HCT116 (cell line): ENCODE results near the gene TRMT2A. TPM values are rescaled to one million over a fixed set of nuclear protein-coding genes. Genes with fewer than 3 reads are reported as not detected.

Source experiments
- ATAC-seq: fragments of 200-7000 bp; cut with Tn5 transposase; 2 replicates; pipeline ENCODE4 v1.9.1; 2020; ENCODE audit warnings: mild to moderate bottlenecking, moderate library complexity
- BruUV-seq: library from RNA; stranded (reverse); fragments of 400-500 nt; replicated peaks from 2 replicates; lab custom pipeline; 2021; lab: Mats Ljungman, UMichigan
- CTCF ChIA-PET: fragments of 300-600 bp; sonication (Branson Sonifier 250); formaldehyde crosslinking; loops from one replicate; lab custom pipeline; 2021; ENCODE audit warnings: antibody characterized with exemption; lab: Charles Lee
- POLR2A ChIA-PET: fragments of 300-600, 350-600 bp; sonication (Branson Sonifier 250); formaldehyde crosslinking; loops from one replicate; lab custom pipeline; 2021; ENCODE audit warnings: antibody characterized with exemption; lab: Charles Lee
- RAD21 ChIA-PET, 2 experiments: fragments of 300-600 bp; sonication (Branson Sonifier 250); formaldehyde crosslinking; loops; one replicate each; lab custom pipeline; 2023; ENCODE audit warnings: low total read pairs in 2 of 2; ENCODE audit not compliant: uncharacterized antibody in 2 of 2, unreplicated experiment in 2 of 2, low non-redundant PET in 1 of 2; lab: Charles Lee
- DNase-seq: peaks from one replicate; pipeline ENCODE4 v3.0.0-alpha.2; 2010; ENCODE audit warnings: low read depth, low spot score
- H2AFZ ChIP-seq: fragments of 200-600 bp; shearing (Covaris generic), sonication (generic); 2 replicates; pipeline ENCODE4 v1.6.1; 2017; ENCODE audit warnings: low read depth, mixed run types, mixed read lengths, antibody characterized with exemption, low read length; ENCODE audit not compliant: poor library complexity, severe bottlenecking
- H3K27ac ChIP-seq: 2 replicates; pipeline ENCODE4 v1.5.1; 2012; ENCODE audit warnings: low read depth, low read length
- H3K27me3 ChIP-seq: fragments of 200-600 bp; sonication (generic); 2 replicates; pipeline ENCODE4 v1.6.1; 2016; ENCODE audit warnings: mixed run types, low read length, mixed read lengths; ENCODE audit not compliant: insufficient read depth
- H3K36me3 ChIP-seq, 2 experiments: fragments of 200-500 bp in 1 of 2; fragments of 200-600 bp in 1 of 2; sonication (Bioruptor generic) in 1 of 2; sonication (generic) in 1 of 2; 2 replicates each; pipeline versions ENCODE4 v1.5.1 to v1.6.1; 2014 to 2016; ENCODE audit warnings: low read length in 2 of 2, inconsistent platforms in 1 of 2, mixed read lengths in 1 of 2, mixed run types in 1 of 2; ENCODE audit not compliant: insufficient read depth in 2 of 2, control insufficient read depth in 1 of 2
- H3K4me1 ChIP-seq, 2 experiments: fragments of 200-600 bp in 1 of 2; sonication (generic) in 1 of 2; 2 replicates each; pipeline versions ENCODE4 v1.5.1 to v1.6.1; 2012 to 2017; ENCODE audit warnings: low read length in 2 of 2, inconsistent platforms in 1 of 2, mild to moderate bottlenecking in 1 of 2, mixed read lengths in 1 of 2, mixed run types in 1 of 2, moderate library complexity in 1 of 2; ENCODE audit not compliant: insufficient read depth in 2 of 2, control insufficient read depth in 1 of 2
- H3K4me2 ChIP-seq: fragments of 200-600 bp; sonication (generic); 2 replicates; pipeline ENCODE4 v1.6.1; 2017; ENCODE audit warnings: mixed run types, low read length, mixed read lengths
- H3K4me3 ChIP-seq, 2 experiments: fragments of 200-600 bp in 1 of 2; sonication (generic) in 1 of 2; replicated peaks in 1 of 2; 2 replicates each; pipeline ENCODE4 v1.5.1; 2011 to 2016; ENCODE audit warnings: low read length in 2 of 2, control low read depth in 1 of 2, low read depth in 1 of 2, mild to moderate bottlenecking in 1 of 2, mixed read lengths in 1 of 2, mixed run types in 1 of 2
- H3K79me2 ChIP-seq: fragments of 200-600 bp; sonication (generic); 2 replicates; pipeline ENCODE4 v1.6.1; 2017; ENCODE audit warnings: mild to moderate bottlenecking, mixed run types, low read length, moderate library complexity, mixed read lengths; ENCODE audit not compliant: insufficient read depth
- H3K9ac ChIP-seq: fragments of 200-600 bp; sonication (generic); 2 replicates; pipeline ENCODE4 v1.6.1; 2016; ENCODE audit warnings: low read length, mixed read lengths
- H3K9me2 ChIP-seq: fragments of 200-600 bp; sonication (generic), shearing (Covaris generic); 2 replicates; pipeline ENCODE4 v1.6.1; 2017; ENCODE audit warnings: mixed run types, mild to moderate bottlenecking, moderate library complexity; ENCODE audit not compliant: insufficient read depth
- H3K9me3 ChIP-seq, 2 experiments: fragments of 200-500 bp in 1 of 2; fragments of 200-600 bp in 1 of 2; sonication (Bioruptor generic) in 1 of 2; sonication (generic) in 1 of 2; 2 replicates each; pipeline ENCODE4 v1.6.1; 2014 to 2017; ENCODE audit warnings: low read length in 2 of 2, mixed read lengths in 2 of 2, inconsistent platforms in 1 of 2, low read depth in 1 of 2, mild to moderate bottlenecking in 1 of 2, mixed run types in 1 of 2, moderate library complexity in 1 of 2; ENCODE audit not compliant: control insufficient read depth in 1 of 2, insufficient read depth in 1 of 2
- H4K20me1 ChIP-seq: fragments of 200-600 bp; sonication (generic), shearing (Covaris generic); 2 replicates; pipeline ENCODE4 v1.6.1; 2017; ENCODE audit warnings: mixed run types, mild to moderate bottlenecking, moderate library complexity; ENCODE audit not compliant: insufficient read depth
- ATF3 ChIP-seq: IDR thresholded peaks from 2 replicates; pipeline ENCODE4 v1.6.1; 2012
- CBX3 ChIP-seq: IDR thresholded peaks from 2 replicates; pipeline ENCODE4 v1.6.1; 2012; ENCODE audit warnings: low read depth
- EGR1 ChIP-seq: IDR thresholded peaks from 2 replicates; pipeline ENCODE4 v1.6.1; 2012; ENCODE audit warnings: low read depth
- ELF1 ChIP-seq: IDR thresholded peaks from 2 replicates; pipeline ENCODE4 v1.6.1; 2012; ENCODE audit warnings: low read depth, borderline replicate concordance
- EZH2 ChIP-seq: fragments of 200-600 bp; sonication (generic); IDR thresholded peaks from 2 replicates; pipeline ENCODE4 v1.6.1; 2017; ENCODE audit warnings: antibody characterized with exemption, mixed run types
- EZH2phosphoT487 ChIP-seq: fragments of 200-600 bp; IDR thresholded peaks from 2 replicates; pipeline ENCODE4 v1.6.1; 2018; ENCODE audit warnings: antibody characterized with exemption, borderline replicate concordance
- FOSL1 ChIP-seq: IDR thresholded peaks from 2 replicates; pipeline ENCODE4 v1.6.1; 2012; ENCODE audit warnings: low read depth
- POLR2AphosphoS5 ChIP-seq: IDR thresholded peaks from 2 replicates; pipeline ENCODE4 v1.6.1; 2011; ENCODE audit warnings: mild to moderate bottlenecking, low read depth, low read length, moderate library complexity
- RAD21 ChIP-seq: IDR thresholded peaks from 2 replicates; pipeline ENCODE4 v1.6.1; 2012; ENCODE audit warnings: low read depth, mild to moderate bottlenecking
- SP1 ChIP-seq: IDR thresholded peaks from 2 replicates; pipeline ENCODE4 v1.6.1; 2012; ENCODE audit warnings: low read depth
- SRF ChIP-seq: IDR thresholded peaks from 2 replicates; pipeline ENCODE4 v1.6.1; 2012; ENCODE audit warnings: low read depth
- TCF7L2 ChIP-seq: IDR thresholded peaks from 2 replicates; pipeline ENCODE4 v1.7.0; 2011; ENCODE audit warnings: borderline replicate concordance, inconsistent platforms; ENCODE audit not compliant: insufficient read depth, insufficient read length; ENCODE audit errors: extremely low read depth
- YY1 ChIP-seq: IDR thresholded peaks from 2 replicates; pipeline ENCODE4 v1.6.1; 2011; ENCODE audit warnings: low read length, low read depth, moderate library complexity, mild to moderate bottlenecking; ENCODE audit not compliant: insufficient replicate concordance; ENCODE audit errors: extremely low read depth
- ZBTB33 ChIP-seq: IDR thresholded peaks from 2 replicates; pipeline ENCODE4 v1.6.1; 2011; ENCODE audit warnings: mild to moderate bottlenecking, low read length, moderate library complexity; ENCODE audit not compliant: insufficient replicate concordance; ENCODE audit errors: extremely low read depth
- ZFX ChIP-seq: fragments of 450-650 bp; IDR thresholded peaks from 2 replicates; pipeline ENCODE4 v1.6.1; 2017
- ZNF274 ChIP-seq: fragments of 200-500 bp; sonication (Bioruptor generic); IDR thresholded peaks from 2 replicates; pipeline ENCODE4 v1.6.1; 2014; ENCODE audit warnings: mild to moderate bottlenecking, low read depth, low read length, inconsistent platforms
- intact Hi-C: fragments of 100-400 bp; cut with micrococcal nuclease; formaldehyde crosslinking; loops from 2 replicates; pipeline ENCODE4 v1.10.0; 2022
- total RNA-seq: library from RNA; stranded (reverse); gene quantifications from one replicate; pipeline ENCODE4 v1.2.1, GENCODE V29; 2021; ENCODE audit not compliant: unreplicated experiment
- TF ChIP-seq, protein P1 (sequence below): IDR thresholded peaks from 2 replicates; pipeline ENCODE4 v1.6.1; 2012
- TF ChIP-seq, protein P2 (sequence below), 3 experiments: fragments of 200-600 bp in 1 of 3; sonication (generic) in 1 of 3; IDR thresholded peaks in 2 of 3; conservative IDR thresholded peaks in 1 of 3; 2 replicates each; pipeline ENCODE4 v1.5.1; 2012 to 2017; ENCODE audit warnings: low read depth in 2 of 3, low read length in 2 of 3, antibody characterized with exemption in 1 of 3, borderline replicate concordance in 1 of 3, control low read depth in 1 of 3, mild to moderate bottlenecking in 1 of 3, mixed read lengths in 1 of 3, mixed run types in 1 of 3, moderate library complexity in 1 of 3; ENCODE audit not compliant: insufficient read depth in 1 of 3

TRMT2A gene
- total RNA-seq, 1 experiment from 2014 or later, result 67.3 TPM

- DNase-seq, result no peak
- TF ChIP-seq EGR1, result no peak
- no peak for TF ChIP-seq YY1
- no peak for TF ChIP-seq ELF1
- TF ChIP-seq, protein P1, sequence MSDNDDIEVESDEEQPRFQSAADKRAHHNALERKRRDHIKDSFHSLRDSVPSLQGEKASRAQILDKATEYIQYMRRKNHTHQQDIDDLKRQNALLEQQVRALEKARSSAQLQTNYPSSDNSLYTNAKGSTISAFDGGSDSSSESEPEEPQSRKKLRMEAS, result no peak
- TF ChIP-seq ZFX, result no peak
- TF ChIP-seq SP1, result no peak
- TF ChIP-seq ZBTB33, result no peak
- TF ChIP-seq TCF7L2, result no peak
- TF ChIP-seq ZNF274, result no peak
- no peak for TF ChIP-seq ATF3
- no peak for TF ChIP-seq SRF
- TF ChIP-seq EZH2, result no peak
- no peak for TF ChIP-seq EZH2phosphoT487
- TF ChIP-seq FOSL1, result no peak
- TF ChIP-seq CBX3, result no peak
- no peak for TF ChIP-seq POLR2AphosphoS5
- TF ChIP-seq, protein P2, sequence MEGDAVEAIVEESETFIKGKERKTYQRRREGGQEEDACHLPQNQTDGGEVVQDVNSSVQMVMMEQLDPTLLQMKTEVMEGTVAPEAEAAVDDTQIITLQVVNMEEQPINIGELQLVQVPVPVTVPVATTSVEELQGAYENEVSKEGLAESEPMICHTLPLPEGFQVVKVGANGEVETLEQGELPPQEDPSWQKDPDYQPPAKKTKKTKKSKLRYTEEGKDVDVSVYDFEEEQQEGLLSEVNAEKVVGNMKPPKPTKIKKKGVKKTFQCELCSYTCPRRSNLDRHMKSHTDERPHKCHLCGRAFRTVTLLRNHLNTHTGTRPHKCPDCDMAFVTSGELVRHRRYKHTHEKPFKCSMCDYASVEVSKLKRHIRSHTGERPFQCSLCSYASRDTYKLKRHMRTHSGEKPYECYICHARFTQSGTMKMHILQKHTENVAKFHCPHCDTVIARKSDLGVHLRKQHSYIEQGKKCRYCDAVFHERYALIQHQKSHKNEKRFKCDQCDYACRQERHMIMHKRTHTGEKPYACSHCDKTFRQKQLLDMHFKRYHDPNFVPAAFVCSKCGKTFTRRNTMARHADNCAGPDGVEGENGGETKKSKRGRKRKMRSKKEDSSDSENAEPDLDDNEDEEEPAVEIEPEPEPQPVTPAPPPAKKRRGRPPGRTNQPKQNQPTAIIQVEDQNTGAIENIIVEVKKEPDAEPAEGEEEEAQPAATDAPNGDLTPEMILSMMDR (IDR thresholded peaks at IDR 0.05 in 2 of 3, conservative IDR thresholded peaks at IDR 0.05 in 1 of 3; ENCODE audit: borderline replicate concordance in 1 of 3, insufficient read depth in 1 of 3, low read depth in 2 of 3, low read length in 2 of 3), result no peak
- TF ChIP-seq RAD21, result no peak
- Histone ChIP-seq H3K9me2 (no peaks in the 10 kb centered on the region), H3K9ac (no peak overlapping the region), H3K4me1 (peaks cover 4 to 15% of the 10 kb centered on the region in 2 experiments; a peak in 2 of 4 replicates), H3K27ac (no peak overlapping the region), H3K79me2 (peaks cover 91% of the 10 kb centered on the region), H3K4me3 (no peak overlapping the region), H4K20me1 (peaks cover 11% of the 10 kb centered on the region; the same call in 1 of the 2 replicates), H3K27me3 (no peaks in the 10 kb centered on the region), H3K9me3 (no peaks in the 10 kb centered on the region), H2AFZ (no peak overlapping the region), H3K4me2 (no peak overlapping the region), H3K36me3 (peaks cover 60 to 70% of the 10 kb centered on the region in 2 experiments)
- CTCF ChIA-PET, result no interaction called here
- POLR2A ChIA-PET, result no interaction called here
- RAD21 ChIA-PET, result no interaction called here
- BruUV-seq, result no TSS peak
- intact Hi-C loops, result loop anchor here (10.0 kb wide), 1 partner anchor 102 kb away; no protein-coding TSS in a partner anchor
- no peak for ATAC-seq
Measured at GRCh38 chr22:20086763-20087162, 30.3 kb downstream of the TRMT2A start.
